Prostate gland (tissue), 2 donors: ENCODE data around the gene FSCN2. TPM values are rescaled to one million over a fixed set of nuclear protein-coding genes. Genes with fewer than 3 reads are reported as not detected.
A peak's percentile ranks its signal among the peaks of the same experiment; 100 is the strongest.

Experiments
- DNase-seq: peaks from one replicate; pipeline ENCODE4 v3.0.0-alpha.2; 2019; ENCODE audit warnings: low spot score
- H3K27ac ChIP-seq, 2 donors: fragments of 200-600 bp; sonication (generic); 2 replicates each; pipeline ENCODE4 v1.5.1; 2017 to 2019
- H3K27me3 ChIP-seq: fragments of 200-600 bp; sonication (generic); replicated peaks from 2 replicates; pipeline ENCODE4 v1.5.1; 2019; ENCODE audit not compliant: insufficient read depth
- H3K36me3 ChIP-seq, 2 donors: fragments of 200-600 bp; sonication (generic); 1 replicate in 1 of 2; 2 replicates in 1 of 2; pipeline versions ENCODE4 v1.5.1 to v1.8.1; 2017 to 2019
- H3K4me1 ChIP-seq: fragments of 200-600 bp; sonication (generic); replicated peaks from 2 replicates; pipeline ENCODE4 v1.5.1; 2019
- H3K4me3 ChIP-seq, 2 donors: fragments of 200-600 bp; sonication (generic); 2 replicates each; pipeline ENCODE4 v1.5.1; 2017 to 2019
- H3K9me3 ChIP-seq: fragments of 200-600 bp; sonication (generic); 2 replicates; pipeline ENCODE4 v1.5.1; 2017
- POLR2A ChIP-seq: fragments of 450-650 bp; IDR thresholded peaks from one replicate; pipeline ENCODE4 v1.6.1; 2016; ENCODE audit warnings: antibody characterized with exemption, mild to moderate bottlenecking
- POLR2AphosphoS5 ChIP-seq: sonication (generic); formaldehyde crosslinking; IDR thresholded peaks from one replicate; pipeline ENCODE4 v1.6.1; 2017; ENCODE audit warnings: antibody characterized with exemption
- WGBS: methylation state at CpG from one replicate; pipeline ENCODE4 v1.1.5; 2018; 5-methylcytosine and 5-hydroxymethylcytosine counted together
- intact Hi-C: fragments of 100-400 bp; cut with DNase I; formaldehyde crosslinking; loops from one replicate; pipeline ENCODE4 v1.14.2; 2022
- total RNA-seq, 2 donors: library from RNA; depleted of rRNA; stranded (reverse); fragments of >200 nt; gene quantifications; one replicate each; pipeline ENCODE4 v1.1.0, GENCODE V29; 2016
- TF ChIP-seq, protein P1 (sequence below), 4 experiments: fragments of 200-600 bp in 2 of 4; fragments of 450-650 bp in 2 of 4; sonication (generic) in 2 of 4; IDR thresholded peaks; 1 replicate in 3 of 4; 2 replicates in 1 of 4; pipeline ENCODE4 v1.5.1; 2016 to 2019; ENCODE audit warnings: antibody characterized with exemption in 4 of 4, mild to moderate bottlenecking in 2 of 4, moderate library complexity in 2 of 4

Gene FSCN2
- total RNA-seq, 2 donors from 2014 or later, result 3.1 to 5.6 TPM

DNA sequence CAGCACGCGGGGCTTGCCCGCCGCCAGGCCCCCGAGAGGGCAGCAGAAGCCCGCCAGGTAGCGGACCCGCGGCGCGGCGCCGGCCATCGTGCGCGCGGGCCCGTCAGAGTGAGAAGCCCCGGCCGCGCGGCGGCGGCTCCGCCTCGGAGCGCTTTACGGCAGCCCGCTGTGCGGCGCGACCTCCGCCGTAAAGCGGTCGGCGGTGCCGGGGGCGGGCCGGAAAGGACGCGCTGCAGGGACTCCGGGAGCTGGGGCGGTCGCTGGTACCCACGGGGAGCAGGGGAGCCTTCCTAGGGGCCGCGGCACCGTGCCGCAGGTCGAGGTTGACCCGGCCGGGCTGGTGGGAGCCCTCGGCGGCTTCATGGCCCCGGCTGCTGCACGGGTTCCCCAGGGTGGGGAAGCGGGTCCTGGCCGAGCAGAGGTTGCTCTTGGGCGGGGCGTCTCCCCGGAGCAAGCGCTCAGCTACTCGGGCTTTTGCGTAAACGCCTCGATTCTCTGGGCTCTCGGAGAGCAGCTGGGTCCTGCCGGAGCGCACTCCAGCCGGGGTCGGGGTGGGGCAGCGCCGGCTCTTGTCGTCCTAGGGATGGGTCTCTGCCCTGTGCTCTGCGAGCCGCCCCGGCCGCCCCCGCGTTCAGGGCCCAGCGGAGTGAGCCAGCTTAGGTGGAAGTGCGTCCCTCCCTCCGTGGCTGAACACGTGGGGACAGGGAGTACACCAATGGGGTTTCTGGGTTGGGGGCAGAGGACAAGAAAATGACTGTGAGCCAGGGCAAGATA lies 24.3 kb downstream of the FSCN2 start, which contains the start of gene FAAP100:
Gene FAAP100 (minus strand): TSS at position 110 of the 774 bp plus-strand sequence. CDS start 23 bp downstream, at position 87.
- H3K4me1 ChIP-seq, result peaks cover 4% of the 10 kb centered on the region
- intact Hi-C loops, result loop anchor here (5.0 kb wide), 1 partner anchor 50 kb away; no protein-coding TSS in a partner anchor
- H3K27me3 ChIP-seq, result no peaks in the 10 kb centered on the region
- H3K36me3 ChIP-seq, result peaks cover 0 to 4% of the 10 kb centered on the region in 2 donors
- under 1% methylated on average over 39 of the region's 85 CpGs for WGBS
- H3K27ac ChIP-seq, result peak within 1 kb of the TSS; percentile 71 to 83
- DNase-seq, result peak; percentile 67
- H3K4me3 ChIP-seq, result peak within 1 kb of the TSS; percentile 94 to 96
- TF ChIP-seq POLR2AphosphoS5 (peak; percentile 50), POLR2A (peak; percentile 59)
- TF ChIP-seq, protein P1, sequence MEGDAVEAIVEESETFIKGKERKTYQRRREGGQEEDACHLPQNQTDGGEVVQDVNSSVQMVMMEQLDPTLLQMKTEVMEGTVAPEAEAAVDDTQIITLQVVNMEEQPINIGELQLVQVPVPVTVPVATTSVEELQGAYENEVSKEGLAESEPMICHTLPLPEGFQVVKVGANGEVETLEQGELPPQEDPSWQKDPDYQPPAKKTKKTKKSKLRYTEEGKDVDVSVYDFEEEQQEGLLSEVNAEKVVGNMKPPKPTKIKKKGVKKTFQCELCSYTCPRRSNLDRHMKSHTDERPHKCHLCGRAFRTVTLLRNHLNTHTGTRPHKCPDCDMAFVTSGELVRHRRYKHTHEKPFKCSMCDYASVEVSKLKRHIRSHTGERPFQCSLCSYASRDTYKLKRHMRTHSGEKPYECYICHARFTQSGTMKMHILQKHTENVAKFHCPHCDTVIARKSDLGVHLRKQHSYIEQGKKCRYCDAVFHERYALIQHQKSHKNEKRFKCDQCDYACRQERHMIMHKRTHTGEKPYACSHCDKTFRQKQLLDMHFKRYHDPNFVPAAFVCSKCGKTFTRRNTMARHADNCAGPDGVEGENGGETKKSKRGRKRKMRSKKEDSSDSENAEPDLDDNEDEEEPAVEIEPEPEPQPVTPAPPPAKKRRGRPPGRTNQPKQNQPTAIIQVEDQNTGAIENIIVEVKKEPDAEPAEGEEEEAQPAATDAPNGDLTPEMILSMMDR (IDR thresholded peaks at IDR 0.05), result peak in 1 of 4 experiments; percentile 23
- H3K9me3 ChIP-seq, result no peaks in the 10 kb centered on the region

DNA sequence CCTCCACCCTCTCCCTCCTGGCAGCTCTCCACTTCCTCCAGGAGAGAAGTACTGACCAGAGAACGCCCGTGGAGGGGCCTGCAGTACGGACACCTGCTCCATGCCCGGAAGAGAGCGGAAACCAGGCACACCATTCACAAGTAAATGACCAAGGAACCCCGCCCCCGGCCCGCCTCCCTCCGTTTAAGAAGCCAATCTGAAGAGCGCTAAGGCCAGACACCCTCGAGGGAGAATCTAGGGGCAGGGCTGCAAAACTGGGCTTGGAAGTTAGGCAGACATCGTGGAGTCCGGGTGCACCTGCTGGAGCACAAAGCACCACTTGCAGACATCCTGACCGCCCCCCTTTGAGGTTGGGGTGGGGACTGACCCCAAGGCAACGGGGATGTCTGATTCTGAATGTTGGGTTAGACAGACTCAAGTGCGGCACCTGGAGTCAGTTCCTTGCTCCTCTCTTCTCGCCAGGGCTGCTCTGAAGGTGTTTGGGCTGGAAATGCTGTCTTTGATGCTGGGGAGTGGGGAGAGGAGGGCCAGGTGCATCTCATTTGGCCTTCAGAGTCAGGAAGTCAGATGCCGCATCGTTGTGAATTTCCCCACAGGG lies 24.9 kb downstream of the FSCN2 start:
- 2% methylated on average over 18 of the region's 19 CpGs for WGBS
- peaks cover 0 to 4% of the 10 kb centered on the region in 2 donors for H3K36me3 ChIP-seq
- H3K27me3 ChIP-seq, result no peaks in the 10 kb centered on the region
- peaks cover 4% of the 10 kb centered on the region for H3K4me1 ChIP-seq
- H3K27ac ChIP-seq, result peak overlapping the region; percentile 71 to 83
- no peaks in the 10 kb centered on the region for H3K9me3 ChIP-seq
- peak overlapping the region; percentile 94 to 96 for H3K4me3 ChIP-seq
- TF ChIP-seq POLR2AphosphoS5, result peak; percentile 25
- TF ChIP-seq POLR2A, result no peak
- TF ChIP-seq, protein P1 (IDR thresholded peaks at IDR 0.05), result no peak
- intact Hi-C loops, result loop anchor here (5.0 kb wide), 1 partner anchor 49 kb away; no protein-coding TSS in a partner anchor
- DNase-seq, result peak; percentile 73

DNA sequence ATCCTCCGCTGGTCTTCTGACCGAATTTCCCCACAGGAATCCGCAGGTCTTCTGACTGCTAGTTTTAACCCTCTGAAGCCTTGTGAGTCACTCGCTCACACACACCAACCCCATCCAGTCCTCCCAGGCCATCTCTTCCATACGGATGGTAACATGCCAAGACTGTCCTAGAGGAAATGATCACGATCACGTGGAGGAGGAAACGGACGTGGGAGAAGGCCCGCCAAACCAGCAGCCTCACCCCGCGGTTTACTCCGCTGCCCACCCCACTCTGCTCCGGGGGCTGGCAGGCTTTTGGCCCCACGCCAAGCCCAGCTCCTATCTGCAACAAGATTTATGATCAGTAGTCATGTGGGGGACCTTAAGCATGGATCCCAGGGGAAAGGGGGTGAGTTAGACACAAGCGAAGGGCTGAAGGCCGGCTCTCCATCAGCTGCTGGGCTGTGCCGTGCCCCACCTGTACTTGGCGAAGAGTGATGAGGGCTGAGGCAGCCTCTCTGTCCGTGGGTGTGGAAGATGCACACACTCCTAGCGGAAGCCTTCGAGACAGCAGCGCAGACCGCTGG lies 25.5 kb downstream of the FSCN2 start:
- H3K4me3 ChIP-seq, result peak overlapping the region in 1 of 2 donors; percentile 96
- no peak for TF ChIP-seq POLR2A
- TF ChIP-seq, protein P1 (IDR thresholded peaks at IDR 0.05), result no peak
- no peaks in the 10 kb centered on the region for H3K27me3 ChIP-seq
- peaks cover 0 to 4% of the 10 kb centered on the region in 2 donors for H3K36me3 ChIP-seq
- no peaks in the 10 kb centered on the region for H3K9me3 ChIP-seq
- intact Hi-C loops, result loop anchor here (5.0 kb wide), 1 partner anchor 49 kb away; no protein-coding TSS in a partner anchor
- H3K27ac ChIP-seq, result peak overlapping the region; percentile 71 to 83
- DNase-seq, result no peak
- peaks cover 4% of the 10 kb centered on the region for H3K4me1 ChIP-seq
- WGBS, result 23% methylated on average over 24 of the region's 24 CpGs

DNA sequence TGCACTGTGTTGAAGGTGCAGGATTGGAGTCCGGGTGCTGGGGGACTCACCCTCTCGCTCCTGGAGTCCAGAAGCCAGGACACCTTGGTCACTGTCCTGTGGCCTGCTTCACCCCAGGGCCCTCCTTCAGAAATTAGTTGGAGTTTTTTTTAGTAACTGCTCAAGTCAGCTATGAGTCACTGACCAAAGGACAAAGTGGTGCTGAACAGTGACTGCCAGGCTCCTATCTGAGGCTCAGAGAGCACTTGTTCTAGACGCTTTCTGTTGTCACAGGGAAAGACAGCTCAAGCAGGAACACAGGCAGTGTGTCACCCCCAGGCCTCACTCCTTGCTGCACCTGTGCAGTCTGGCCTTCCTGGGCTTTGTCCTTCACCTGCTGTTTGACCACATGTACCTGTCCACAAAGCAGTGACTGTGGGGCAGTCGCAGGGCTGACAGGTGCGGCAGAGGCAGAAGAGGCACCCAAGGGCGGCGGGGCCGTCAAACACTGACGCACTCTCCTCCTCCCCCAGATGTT lies 28.1 kb downstream of the FSCN2 start:
- DNase-seq, result no peak

More for the DNA sequence above, 28.1 kb downstream of the FSCN2 start:
- intact Hi-C loops, result no loop called here
- TF ChIP-seq POLR2AphosphoS5 (no peak), POLR2A (no peak)
- TF ChIP-seq, protein P1 (IDR thresholded peaks at IDR 0.05), result no peak
- no peaks in the 10 kb centered on the region for H3K9me3 ChIP-seq
- H3K27me3 ChIP-seq, result no peaks in the 10 kb centered on the region
- WGBS, result 85% methylated on average over 9 of the region's 9 CpGs
- H3K4me3 ChIP-seq, result no peak overlapping the region
- H3K4me1 ChIP-seq, result peaks cover 4% of the 10 kb centered on the region
- H3K36me3 ChIP-seq, result no peaks in the 10 kb centered on the region
- H3K27ac ChIP-seq, result no peak overlapping the region
